RWPE1 (cell line): ENCODE measurements around the gene PEDS1.

Experiments
- CTCF ChIA-PET: fragments of 350-600 bp; sonication (Branson Sonifier 250); formaldehyde crosslinking; extraction: SDS; loops from one replicate; lab custom pipeline; 2021; lab: Yijun Ruan, JAX
- POLR2A ChIA-PET: fragments of 400-600 bp; formaldehyde crosslinking; extraction: SDS; loops from one replicate; lab custom pipeline; 2020; ENCODE audit warnings: antibody characterized with exemption; ENCODE audit not compliant: low non-redundant PET; lab: Yijun Ruan, JAX
- DNase-seq: peaks from one replicate; pipeline ENCODE4 v3.0.0; 2012; ENCODE audit warnings: low spot score
- H3K27ac ChIP-seq: fragments of 450-650 bp; 2 replicates; pipeline ENCODE4 v1.5.1; 2017
- CTCF ChIP-seq: fragments of 450-650 bp; conservative IDR thresholded peaks from 2 replicates; pipeline ENCODE4 v1.5.1; 2017; ENCODE audit warnings: low read depth, mild to moderate bottlenecking

PEDS1 gene

GRCh38 chr20:50151034-50151743, 2.3 kb downstream of the PEDS1 start:
- POLR2A ChIA-PET = interaction anchor here (0.6 to 3.5 kb wide), 2 partner anchors 17 to 31 kb away, joined by 7 to 25 read pairs; no protein-coding TSS in a partner anchor
- DNase-seq = peak; percentile 83
- CTCF ChIA-PET = interaction anchor here (1.0 to 8.6 kb wide), 5 partner anchors 17 to 31 kb away, joined by 4 to 126 read pairs (median 8); no protein-coding TSS in a partner anchor
- peak overlapping the region; percentile 98 for H3K27ac ChIP-seq
- TF ChIP-seq CTCF = no peak

GRCh38 chr20:50149481-50150254, 3.9 kb downstream of the PEDS1 start:
- ChIA-PET POLR2A (interaction anchor here (0.5 kb wide), 1 partner anchor 580 kb away, joined by 5 read pairs; no protein-coding TSS in a partner anchor), CTCF (interaction anchor here (0.6 to 8.6 kb wide), 7 partner anchors 20 to 133 kb away, joined by 3 to 126 read pairs (median 4); no protein-coding TSS in a partner anchor)
- no peak for DNase-seq
- no peak for TF ChIP-seq CTCF
- H3K27ac ChIP-seq = peak overlapping the region; percentile 98

- peak overlapping the region; percentile 98 for H3K27ac ChIP-seq
- POLR2A ChIA-PET = interaction anchor here (0.6 to 1.5 kb wide), 2 partner anchors 8 to 11 kb away, joined by 3 to 6 read pairs; no protein-coding TSS in a partner anchor
- TF ChIP-seq CTCF = no peak
- CTCF ChIA-PET = interaction anchor here (0.6 to 8.6 kb wide), 6 partner anchors 13 to 257 kb away, joined by 3 to 126 read pairs (median 4); no protein-coding TSS in a partner anchor
- peak; percentile 93 for DNase-seq
These were observed 6.5 kb downstream of the PEDS1 start for GRCh38 chr20:50146732-50147662.

GRCh38 chr20:50146214-50146613, 7.3 kb downstream of the PEDS1 start:
- no peak for TF ChIP-seq CTCF
- POLR2A ChIA-PET = no interaction called here
- CTCF ChIA-PET = interaction anchor here (0.5 to 0.7 kb wide), 3 partner anchors 23 to 167 kb away, joined by 3 read pairs; no protein-coding TSS in a partner anchor
- H3K27ac ChIP-seq = peak overlapping the region; percentile 98
- no peak for DNase-seq

- ChIA-PET CTCF (no interaction called here), POLR2A (no interaction called here)
- H3K27ac ChIP-seq = peak overlapping the region; percentile 98
- no peak for TF ChIP-seq CTCF
- no peak for DNase-seq
These were observed 8.0 kb downstream of the PEDS1 start for GRCh38 chr20:50145566-50145965.
